SK-N-SH treated with all-trans-retinoic acid at 6 μM for 48 hours (cell line): Measurements from ENCODE around the gene KMT2D.

Experiments used
- ATAC-seq: fragments of 200-7000 bp; cut with Tn5 transposase; 3 replicates; pipeline ENCODE4 v1.9.1; 2020; ENCODE audit warnings: mild to moderate bottlenecking, moderate library complexity
- ARNTL ChIP-seq: fragments of 450-650 bp; formaldehyde crosslinking; IDR thresholded peaks from 2 replicates; pipeline ENCODE4 v1.5.0; 2020; ENCODE audit warnings: low read depth, mild to moderate bottlenecking, moderate library complexity, borderline replicate concordance
- BACH2 ChIP-seq: fragments of 250-450 bp; sonication (Bioruptor Pico); IDR thresholded peaks from 2 replicates; pipeline ENCODE4 v1.9.0; 2021; ENCODE audit warnings: mild to moderate bottlenecking, borderline replicate concordance
- CSDC2 ChIP-seq: fragments of 250-450 bp; sonication (Bioruptor Pico); IDR thresholded peaks from 2 replicates; pipeline ENCODE4 v1.5.0; 2020; ENCODE audit warnings: mild to moderate bottlenecking, moderate library complexity
- ESRRG ChIP-seq: fragments of 250-450 bp; sonication (Bioruptor Pico); IDR thresholded peaks from 2 replicates; pipeline ENCODE4 v1.6.1; 2021; ENCODE audit warnings: mild to moderate bottlenecking
- ISL1 ChIP-seq: fragments of 250-450 bp; sonication (Bioruptor Pico); IDR thresholded peaks from 2 replicates; pipeline ENCODE4 v2.1.2; 2022; ENCODE audit warnings: mild to moderate bottlenecking, moderate library complexity
- OSR1 ChIP-seq: fragments of 250-450 bp; sonication (Bioruptor Pico); IDR thresholded peaks from 2 replicates; pipeline ENCODE4 v1.8.0; 2022; ENCODE audit warnings: moderate library complexity, mild to moderate bottlenecking, inconsistent platforms
- RARB ChIP-seq: fragments of 250-450 bp; sonication (Bioruptor Pico); IDR thresholded peaks from 2 replicates; pipeline ENCODE4 v1.8.0; 2021; ENCODE audit warnings: mild to moderate bottlenecking, moderate library complexity
- TCF4 ChIP-seq: fragments of 250-450 bp; sonication (Bioruptor Pico); IDR thresholded peaks from 2 replicates; pipeline ENCODE4 v1.8.0; 2021; ENCODE audit warnings: mild to moderate bottlenecking, moderate library complexity, borderline replicate concordance
- TOX ChIP-seq: fragments of 250-450 bp; sonication (Bioruptor Pico); IDR thresholded peaks from 2 replicates; pipeline ENCODE4 v1.8.0; 2021; ENCODE audit warnings: mild to moderate bottlenecking, moderate library complexity, borderline replicate concordance
- ZC3H10 ChIP-seq: fragments of 250-450 bp; sonication (Bioruptor Pico); IDR thresholded peaks from 2 replicates; pipeline ENCODE4 v1.5.1; 2021; ENCODE audit warnings: mild to moderate bottlenecking, moderate library complexity
- ZFP3 ChIP-seq: fragments of 250-450 bp; sonication (Bioruptor Pico); IDR thresholded peaks from 2 replicates; pipeline ENCODE4 v1.5.0; 2020; ENCODE audit warnings: mild to moderate bottlenecking, moderate library complexity
- ZFP30 ChIP-seq: fragments of 450-650 bp; formaldehyde crosslinking; IDR thresholded peaks from 2 replicates; pipeline ENCODE4 v1.5.0; 2022; ENCODE audit warnings: mild to moderate bottlenecking, moderate library complexity
- ZNF565 ChIP-seq: fragments of 450-650 bp; formaldehyde crosslinking; conservative IDR thresholded peaks from 2 replicates; pipeline ENCODE4 v1.5.0; 2020; ENCODE audit warnings: low read depth, mild to moderate bottlenecking, moderate library complexity
- ZNF70 ChIP-seq: fragments of 450-650 bp; formaldehyde crosslinking; IDR thresholded peaks from 2 replicates; pipeline ENCODE4 v1.5.0; 2020; ENCODE audit warnings: mild to moderate bottlenecking, moderate library complexity
- ZNF8 ChIP-seq: fragments of 450-650 bp; formaldehyde crosslinking; IDR thresholded peaks from 2 replicates; pipeline ENCODE4 v1.5.0; 2020; ENCODE audit warnings: mild to moderate bottlenecking, moderate library complexity
- TF ChIP-seq, protein P1 (sequence below): fragments of 250-450 bp; sonication (Bioruptor Pico); IDR thresholded peaks from 2 replicates; pipeline ENCODE4 v1.5.1; 2021; ENCODE audit warnings: mild to moderate bottlenecking, moderate library complexity
- TF ChIP-seq, protein P2 (sequence below): fragments of 250-450 bp; sonication (Bioruptor Pico); IDR thresholded peaks from 2 replicates; pipeline ENCODE4 v1.8.0; 2021; ENCODE audit warnings: low read depth, mild to moderate bottlenecking, moderate library complexity, borderline replicate concordance
- TF ChIP-seq, protein P3 (sequence below): fragments of 250-450 bp; sonication (Bioruptor Pico); IDR thresholded peaks from 2 replicates; pipeline ENCODE4 v1.5.0; 2020; ENCODE audit warnings: mild to moderate bottlenecking, moderate library complexity
- TF ChIP-seq, protein P4 (sequence below): fragments of 250-450 bp; sonication (Bioruptor Pico); IDR thresholded peaks from 2 replicates; pipeline ENCODE4 v1.5.1; 2020; ENCODE audit warnings: low read depth, mild to moderate bottlenecking, moderate library complexity

The KMT2D gene

DNA sequence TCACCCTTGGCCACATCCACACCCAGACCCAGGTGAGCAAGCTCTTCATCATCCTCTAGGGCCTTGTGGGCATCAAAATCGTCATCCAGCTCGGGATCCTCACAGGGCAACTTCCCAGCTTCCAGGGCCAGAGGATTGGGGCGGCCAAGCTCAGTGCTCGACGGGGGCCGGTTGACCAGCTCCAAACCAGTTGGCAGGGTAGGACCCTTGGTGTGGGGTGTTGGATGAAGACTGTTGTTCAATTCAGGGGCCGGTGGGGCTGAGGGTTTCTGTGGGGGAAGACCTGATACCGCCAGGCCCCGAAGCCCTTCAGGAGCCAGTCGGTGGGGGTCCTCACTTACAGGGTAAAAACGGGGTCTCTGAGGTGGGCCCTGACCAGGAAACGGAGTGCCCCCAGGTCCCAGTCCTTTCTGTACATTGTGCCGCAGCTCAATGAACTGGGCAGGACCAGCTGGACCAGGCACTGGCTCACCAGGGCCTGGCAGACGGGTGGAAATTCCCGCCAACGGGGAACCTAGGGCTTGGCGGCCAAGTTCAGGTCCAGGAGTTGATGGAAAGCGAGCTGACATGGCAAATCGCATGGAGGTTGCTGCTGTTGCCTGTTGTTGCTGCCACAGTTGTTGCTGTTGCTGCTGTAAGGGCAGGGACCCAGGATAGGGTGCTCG lies 22.2 kb downstream of the KMT2D start:
- ATAC-seq, result no peak
- TF ChIP-seq, protein P1, sequence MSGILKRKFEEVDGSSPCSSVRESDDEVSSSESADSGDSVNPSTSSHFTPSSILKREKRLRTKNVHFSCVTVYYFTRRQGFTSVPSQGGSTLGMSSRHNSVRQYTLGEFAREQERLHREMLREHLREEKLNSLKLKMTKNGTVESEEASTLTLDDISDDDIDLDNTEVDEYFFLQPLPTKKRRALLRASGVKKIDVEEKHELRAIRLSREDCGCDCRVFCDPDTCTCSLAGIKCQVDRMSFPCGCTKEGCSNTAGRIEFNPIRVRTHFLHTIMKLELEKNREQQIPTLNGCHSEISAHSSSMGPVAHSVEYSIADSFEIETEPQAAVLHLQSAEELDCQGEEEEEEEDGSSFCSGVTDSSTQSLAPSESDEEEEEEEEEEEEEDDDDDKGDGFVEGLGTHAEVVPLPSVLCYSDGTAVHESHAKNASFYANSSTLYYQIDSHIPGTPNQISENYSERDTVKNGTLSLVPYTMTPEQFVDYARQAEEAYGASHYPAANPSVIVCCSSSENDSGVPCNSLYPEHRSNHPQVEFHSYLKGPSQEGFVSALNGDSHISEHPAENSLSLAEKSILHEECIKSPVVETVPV (CRISPR knock-in tag), result no peak
- TF ChIP-seq, protein P2, sequence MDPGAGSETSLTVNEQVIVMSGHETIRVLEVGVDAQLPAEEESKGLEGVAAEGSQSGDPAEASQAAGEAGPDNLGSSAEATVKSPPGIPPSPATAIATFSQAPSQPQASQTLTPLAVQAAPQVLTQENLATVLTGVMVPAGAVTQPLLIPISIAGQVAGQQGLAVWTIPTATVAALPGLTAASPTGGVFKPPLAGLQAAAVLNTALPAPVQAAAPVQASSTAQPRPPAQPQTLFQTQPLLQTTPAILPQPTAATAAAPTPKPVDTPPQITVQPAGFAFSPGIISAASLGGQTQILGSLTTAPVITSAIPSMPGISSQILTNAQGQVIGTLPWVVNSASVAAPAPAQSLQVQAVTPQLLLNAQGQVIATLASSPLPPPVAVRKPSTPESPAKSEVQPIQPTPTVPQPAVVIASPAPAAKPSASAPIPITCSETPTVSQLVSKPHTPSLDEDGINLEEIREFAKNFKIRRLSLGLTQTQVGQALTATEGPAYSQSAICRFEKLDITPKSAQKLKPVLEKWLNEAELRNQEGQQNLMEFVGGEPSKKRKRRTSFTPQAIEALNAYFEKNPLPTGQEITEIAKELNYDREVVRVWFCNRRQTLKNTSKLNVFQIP (CRISPR knock-in tag), result no peak

DNA sequence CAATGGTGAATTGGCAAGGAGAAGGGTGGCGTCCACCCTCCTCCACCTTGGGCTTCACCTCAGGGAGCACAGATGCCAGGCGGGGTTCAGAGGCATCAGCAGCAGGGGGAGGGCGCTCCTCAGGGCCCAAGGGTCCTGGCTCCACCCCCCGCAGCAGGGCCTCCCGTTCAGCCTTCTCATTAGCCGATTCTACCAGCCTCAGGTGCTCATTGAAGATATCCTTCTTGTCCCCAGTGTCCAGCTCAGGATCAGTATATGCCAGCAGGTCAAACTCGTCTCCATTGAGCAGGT lies 22.7 kb downstream of the KMT2D start:
- TF ChIP-seq BACH2 (CRISPR knock-in tag), result no peak
- TF ChIP-seq OSR1 (CRISPR knock-in tag), result no peak
- no peak for TF ChIP-seq TCF4
- no peak for TF ChIP-seq ZFP30 (CRISPR knock-in tag)
- ATAC-seq, result no peak

DNA sequence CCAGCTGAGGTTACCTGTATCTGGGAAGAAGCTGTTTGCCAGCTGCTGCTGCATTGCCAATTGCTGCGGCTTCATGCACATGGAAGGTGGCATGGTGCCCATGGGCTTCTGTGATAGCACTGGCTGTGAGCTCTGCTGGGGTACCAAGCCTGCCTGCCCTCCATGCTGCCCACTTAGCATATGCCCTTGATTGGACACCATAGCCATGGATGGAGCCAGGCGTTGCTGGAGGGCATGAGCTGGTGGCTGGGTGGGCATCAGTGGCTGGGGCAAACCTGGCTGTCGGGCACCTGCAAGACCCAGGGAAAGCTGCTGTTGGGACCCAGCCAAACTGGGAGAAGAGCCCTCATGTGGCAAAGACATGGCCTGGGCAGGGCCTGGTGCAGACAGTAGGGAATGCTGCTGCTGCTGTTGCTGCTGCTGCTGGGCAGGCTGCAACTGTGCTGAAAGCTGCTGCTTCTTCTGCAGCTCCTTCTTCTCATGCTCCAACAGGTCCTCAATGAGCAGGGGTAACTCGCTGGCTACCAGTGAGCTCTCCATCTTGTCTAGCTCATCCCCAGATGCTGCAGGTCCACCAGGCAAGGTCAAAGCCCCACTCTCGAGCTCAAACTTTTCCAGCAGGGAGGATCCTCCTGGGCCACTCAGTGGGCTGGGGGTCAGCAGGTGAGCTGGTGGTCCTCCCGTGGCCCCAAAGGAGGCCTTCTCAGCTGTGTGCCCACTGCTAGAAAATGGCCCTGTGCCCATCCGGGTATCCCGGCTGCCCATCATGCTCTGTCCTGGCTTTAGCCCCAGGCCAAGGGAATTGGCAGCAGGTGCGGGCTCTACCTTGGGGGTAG lies 23.3 kb downstream of the KMT2D start:
- no peak for TF ChIP-seq ZNF8
- TF ChIP-seq ARNTL (CRISPR knock-in tag), result no peak
- TF ChIP-seq RARB (CRISPR knock-in tag), result no peak
- TF ChIP-seq ZNF565, result no peak
- no peak for TF ChIP-seq CSDC2 (CRISPR knock-in tag)
- TF ChIP-seq ZFP30 (CRISPR knock-in tag), result no peak

DNA sequence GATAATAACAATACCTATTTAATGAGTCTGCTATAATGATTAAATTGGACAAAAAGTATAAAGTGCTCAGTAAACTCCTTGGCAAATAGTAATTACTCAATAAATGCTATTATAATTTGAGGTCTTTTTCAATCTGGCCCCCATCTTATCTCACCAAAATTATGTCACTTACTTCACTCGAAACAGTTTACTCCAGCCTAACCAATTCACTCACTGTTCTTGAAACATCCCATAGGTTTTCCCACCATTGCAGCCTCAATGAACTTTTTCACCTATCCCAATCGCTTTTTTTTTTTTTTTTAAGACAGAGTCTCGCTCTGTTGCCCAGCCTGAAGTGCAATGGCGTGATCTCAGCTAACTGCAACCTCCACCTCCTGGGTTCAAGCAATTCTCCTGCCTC lies 24.6 kb downstream of the KMT2D start:
- TF ChIP-seq, protein P3, sequence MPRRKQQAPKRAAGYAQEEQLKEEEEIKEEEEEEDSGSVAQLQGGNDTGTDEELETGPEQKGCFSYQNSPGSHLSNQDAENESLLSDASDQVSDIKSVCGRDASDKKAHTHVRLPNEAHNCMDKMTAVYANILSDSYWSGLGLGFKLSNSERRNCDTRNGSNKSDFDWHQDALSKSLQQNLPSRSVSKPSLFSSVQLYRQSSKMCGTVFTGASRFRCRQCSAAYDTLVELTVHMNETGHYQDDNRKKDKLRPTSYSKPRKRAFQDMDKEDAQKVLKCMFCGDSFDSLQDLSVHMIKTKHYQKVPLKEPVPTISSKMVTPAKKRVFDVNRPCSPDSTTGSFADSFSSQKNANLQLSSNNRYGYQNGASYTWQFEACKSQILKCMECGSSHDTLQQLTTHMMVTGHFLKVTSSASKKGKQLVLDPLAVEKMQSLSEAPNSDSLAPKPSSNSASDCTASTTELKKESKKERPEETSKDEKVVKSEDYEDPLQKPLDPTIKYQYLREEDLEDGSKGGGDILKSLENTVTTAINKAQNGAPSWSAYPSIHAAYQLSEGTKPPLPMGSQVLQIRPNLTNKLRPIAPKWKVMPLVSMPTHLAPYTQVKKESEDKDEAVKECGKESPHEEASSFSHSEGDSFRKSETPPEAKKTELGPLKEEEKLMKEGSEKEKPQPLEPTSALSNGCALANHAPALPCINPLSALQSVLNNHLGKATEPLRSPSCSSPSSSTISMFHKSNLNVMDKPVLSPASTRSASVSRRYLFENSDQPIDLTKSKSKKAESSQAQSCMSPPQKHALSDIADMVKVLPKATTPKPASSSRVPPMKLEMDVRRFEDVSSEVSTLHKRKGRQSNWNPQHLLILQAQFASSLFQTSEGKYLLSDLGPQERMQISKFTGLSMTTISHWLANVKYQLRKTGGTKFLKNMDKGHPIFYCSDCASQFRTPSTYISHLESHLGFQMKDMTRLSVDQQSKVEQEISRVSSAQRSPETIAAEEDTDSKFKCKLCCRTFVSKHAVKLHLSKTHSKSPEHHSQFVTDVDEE (CRISPR knock-in tag), result no peak
- TF ChIP-seq ZNF565, result no peak
- TF ChIP-seq ZFP30 (CRISPR knock-in tag), result no peak
- TF ChIP-seq, protein P4, sequence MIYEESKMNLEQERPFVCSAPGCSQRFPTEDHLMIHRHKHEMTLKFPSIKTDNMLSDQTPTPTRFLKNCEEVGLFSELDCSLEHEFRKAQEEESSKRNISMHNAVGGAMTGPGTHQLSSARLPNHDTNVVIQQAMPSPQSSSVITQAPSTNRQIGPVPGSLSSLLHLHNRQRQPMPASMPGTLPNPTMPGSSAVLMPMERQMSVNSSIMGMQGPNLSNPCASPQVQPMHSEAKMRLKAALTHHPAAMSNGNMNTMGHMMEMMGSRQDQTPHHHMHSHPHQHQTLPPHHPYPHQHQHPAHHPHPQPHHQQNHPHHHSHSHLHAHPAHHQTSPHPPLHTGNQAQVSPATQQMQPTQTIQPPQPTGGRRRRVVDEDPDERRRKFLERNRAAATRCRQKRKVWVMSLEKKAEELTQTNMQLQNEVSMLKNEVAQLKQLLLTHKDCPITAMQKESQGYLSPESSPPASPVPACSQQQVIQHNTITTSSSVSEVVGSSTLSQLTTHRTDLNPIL (CRISPR knock-in tag), result no peak
- no peak for TF ChIP-seq ZNF70 (CRISPR knock-in tag)
- TF ChIP-seq ZFP3 (CRISPR knock-in tag), result no peak
- TF ChIP-seq TOX (CRISPR knock-in tag), result no peak
- ATAC-seq, result no peak

More for the DNA sequence above, 23.3 kb downstream of the KMT2D start:
- ATAC-seq, result no peak

DNA sequence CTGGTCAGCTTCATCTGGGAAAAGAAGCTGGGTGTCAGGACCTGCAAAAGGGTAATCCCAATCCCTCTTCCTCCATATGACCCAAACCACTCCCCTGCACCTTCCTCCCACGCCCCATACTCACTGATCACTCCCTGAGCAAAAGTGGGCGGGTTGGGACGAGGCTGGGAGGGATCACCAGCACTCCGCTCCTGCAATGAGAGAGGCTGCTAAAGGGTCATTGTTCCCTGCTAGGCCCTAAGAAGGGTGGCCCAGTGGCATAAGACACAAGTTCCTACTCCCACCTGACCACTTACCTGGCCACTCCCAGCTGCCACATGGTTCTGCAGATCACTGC lies 26.3 kb downstream of the KMT2D start:
- no peak for ATAC-seq
- TF ChIP-seq ZNF8, result no peak
- TF ChIP-seq, protein P2 (CRISPR knock-in tag), result no peak
- TF ChIP-seq, protein P1 (CRISPR knock-in tag), result no peak
- no peak for TF ChIP-seq RARB (CRISPR knock-in tag)
- TF ChIP-seq ESRRG (CRISPR knock-in tag), result no peak
- TF ChIP-seq ZNF565, result no peak
- no peak for TF ChIP-seq ZC3H10
- no peak for TF ChIP-seq ISL1 (CRISPR knock-in tag)
